GM19240 (cell line): ENCODE data around the gene MYH3.

Experiments used
- DNase-seq: peaks from one replicate; pipeline ENCODE4 v3.0.0; 2011; ENCODE audit warnings: low spot score; ENCODE audit not compliant: insufficient read length

MYH3 gene

GRCh38 chr17:10614536-10615155 is 42.5 kb downstream of the MYH3 start:
- no peak for DNase-seq

GRCh38 chr17:10613775-10614513 is 43.2 kb downstream of the MYH3 start:
- DNase-seq: no peak

- no peak for DNase-seq
Observed at GRCh38 chr17:10612957-10613744, 44.0 kb downstream of the MYH3 start.

- DNase-seq: no peak
Observed at GRCh38 chr17:10610884-10611283, 46.2 kb downstream of the MYH3 start.

GRCh38 chr17:10608244-10608643 is 48.9 kb downstream of the MYH3 start:
- no peak for DNase-seq

DNA sequence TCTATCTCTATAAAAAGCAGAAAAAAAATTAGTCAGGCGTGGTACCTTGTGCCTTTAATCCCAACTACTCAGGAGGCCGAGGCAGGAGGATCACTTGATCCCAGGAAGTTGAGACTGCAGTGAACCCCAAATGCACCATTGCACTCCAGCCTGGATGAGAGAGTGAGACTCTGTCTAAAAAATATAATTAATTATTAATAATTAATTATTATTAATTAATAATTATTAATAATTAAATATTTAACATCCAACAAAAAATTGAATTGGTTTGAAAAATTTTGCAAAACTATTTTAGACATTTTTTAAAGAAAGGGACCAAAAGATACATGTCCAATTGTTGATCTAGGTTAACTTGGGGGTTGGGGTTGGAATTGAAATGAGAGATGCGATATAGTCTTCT is 51.0 kb downstream of the MYH3 start:
- DNase-seq: no peak

DNA sequence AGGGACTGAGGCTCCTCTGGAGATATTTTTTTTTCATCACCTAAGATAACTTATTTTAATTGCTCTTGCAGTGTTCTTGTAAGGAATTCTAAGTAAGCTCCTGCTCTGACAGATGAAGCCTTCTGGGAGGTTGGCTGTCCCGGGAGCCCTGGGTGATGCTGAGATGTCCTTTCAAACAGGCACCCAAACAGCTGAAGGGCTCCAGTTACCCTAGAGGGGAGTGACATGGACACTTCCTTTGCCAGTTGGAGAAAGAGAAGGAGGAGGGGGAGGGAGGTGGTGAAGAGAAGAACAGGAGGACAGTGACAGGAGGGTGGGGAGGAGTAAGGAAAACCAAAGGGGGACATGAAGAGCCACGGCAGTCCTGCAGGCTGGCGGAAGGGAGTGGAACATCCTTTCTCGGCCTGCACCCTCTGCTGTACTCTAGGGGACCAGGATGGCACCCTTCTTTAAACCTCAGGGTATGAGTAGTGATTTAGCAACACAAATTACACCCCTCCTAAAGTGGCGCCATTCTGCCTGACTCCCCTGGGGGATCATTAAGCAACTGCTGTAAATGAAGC is 51.8 kb downstream of the MYH3 start:
- no peak for DNase-seq

DNA sequence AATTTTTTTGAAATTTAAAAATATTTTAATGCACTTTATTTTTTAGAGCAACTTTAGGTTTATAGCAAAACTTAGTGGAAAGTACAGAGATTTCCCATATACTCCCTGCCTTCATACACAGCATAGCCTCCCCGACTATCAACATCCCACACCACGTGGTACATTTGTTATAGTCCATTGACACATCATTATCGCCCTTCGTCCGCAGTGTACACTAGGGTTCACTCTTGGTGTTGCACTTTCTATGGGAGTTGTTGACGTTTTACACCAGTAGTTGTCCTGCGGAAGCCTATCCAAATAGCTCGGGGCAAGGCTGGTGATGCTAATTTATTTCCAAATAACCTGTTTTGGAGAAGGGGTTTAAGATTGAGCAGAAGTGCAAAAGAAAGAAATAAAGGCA is 52.6 kb downstream of the MYH3 start:
- DNase-seq: no peak

- no peak for DNase-seq
Observed at GRCh38 chr17:10603931-10604330, 53.2 kb downstream of the MYH3 start.

DNA sequence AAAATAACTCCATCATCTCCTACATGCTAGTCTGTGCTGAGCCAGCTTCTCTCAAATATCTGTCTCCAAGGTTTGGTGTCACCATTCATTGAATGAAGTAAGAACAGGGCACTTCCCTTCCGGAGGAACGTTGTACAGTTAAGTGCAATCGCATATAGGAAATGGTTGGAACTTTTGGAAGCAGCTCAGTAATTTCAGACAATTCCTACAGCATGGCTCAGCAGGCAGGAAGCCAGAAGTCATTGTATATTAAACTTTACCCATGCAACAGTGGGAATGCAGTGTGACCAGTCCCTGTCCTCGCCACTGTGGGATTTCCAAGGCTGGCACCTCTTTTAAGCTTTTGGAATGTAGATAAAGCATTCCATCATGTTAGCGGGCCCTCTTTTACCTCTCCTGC is 56.5 kb downstream of the MYH3 start:
- no peak for DNase-seq

DNA sequence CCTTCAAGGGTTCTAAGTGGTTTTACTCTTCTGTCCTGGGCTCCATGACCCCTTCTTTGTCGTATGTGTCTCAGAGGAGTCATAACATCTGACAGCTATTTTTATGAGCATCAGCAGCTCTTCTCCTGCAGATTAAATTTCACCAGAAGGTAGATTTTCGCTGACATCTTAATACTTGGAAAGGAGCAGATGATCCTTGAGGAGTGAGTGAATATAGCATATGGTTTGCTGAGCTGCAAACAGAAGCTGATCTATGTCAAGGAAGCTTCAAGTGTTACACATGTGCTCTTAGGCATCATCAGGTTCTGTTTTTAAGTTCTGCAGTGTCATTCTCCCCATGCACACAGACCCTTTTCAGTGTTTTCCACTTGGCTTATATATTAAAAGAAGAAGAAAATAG is 58.5 kb downstream of the MYH3 start:
- DNase-seq: no peak

DNA sequence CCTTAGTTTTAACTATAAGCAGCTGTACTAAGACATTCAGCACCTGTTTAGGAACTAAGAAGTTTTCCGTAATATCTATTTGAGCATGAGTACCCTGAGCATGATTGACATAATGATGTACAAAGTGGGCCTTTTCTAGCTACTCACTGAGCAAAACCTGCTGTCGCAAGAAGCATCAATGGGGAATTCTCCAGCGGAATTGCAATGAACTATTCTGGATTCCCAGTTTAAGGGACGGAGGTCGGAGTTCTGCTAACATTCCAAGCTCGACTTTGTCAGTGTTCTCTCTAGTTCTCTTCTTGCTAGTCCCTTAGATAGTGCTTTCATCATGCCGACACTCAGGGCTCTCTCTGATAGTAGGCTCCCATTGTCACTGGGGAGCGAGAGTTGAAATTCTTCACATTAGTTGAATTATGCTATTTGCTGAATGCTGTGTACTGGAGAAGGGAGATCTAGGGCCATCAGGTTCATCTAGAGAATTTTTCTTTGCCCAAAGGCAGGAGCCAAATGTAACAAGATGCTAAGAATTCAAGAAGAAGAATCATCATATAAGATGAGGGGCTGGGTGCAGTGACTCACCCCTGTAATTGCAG is 67.5 kb downstream of the MYH3 start:
- no peak for DNase-seq

DNA sequence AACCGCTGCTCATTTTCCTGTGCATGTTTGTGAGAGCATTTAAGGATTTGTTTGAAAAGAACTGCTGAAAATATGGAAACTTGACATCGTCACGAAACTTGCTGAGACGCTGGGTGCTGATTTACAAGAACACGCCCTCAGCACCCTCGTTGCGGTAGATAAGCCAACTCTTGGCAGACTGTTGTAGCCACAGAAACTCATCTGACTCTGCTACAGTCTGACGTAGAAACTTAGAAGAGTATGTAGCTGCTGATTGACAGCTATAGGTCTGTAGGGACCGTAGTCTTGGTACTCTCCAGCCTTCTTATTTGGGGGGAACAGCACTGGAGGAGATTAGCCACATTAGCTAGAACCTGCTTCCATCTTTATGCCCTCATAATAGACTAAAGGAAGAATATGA is 71.6 kb downstream of the MYH3 start:
- DNase-seq: no peak

GRCh38 chr17:10583834-10584233 is 73.3 kb downstream of the MYH3 start:
- no peak for DNase-seq

- DNase-seq: no peak
Observed at GRCh38 chr17:10579270-10579669, 77.8 kb downstream of the MYH3 start.
